T-helper 1 cell (primary cell): ENCODE measurements around the gene MYL12B.
"Not testable (repeated sequence)": the region's sequence is repeated elsewhere in the genome, so short reads cannot be mapped to it uniquely, and the experiment has no call there.

Experiments used
- DNase-seq, 5 donors: peaks; one replicate each; pipeline ENCODE4 v3.0.0-alpha.2; 2012 to 2020

MYL12B gene

GRCh38 chr18:3305354-3305762 lies 43.4 kb downstream of the MYL12B start:
- DNase-seq: peak in 4 of 5 donors; percentile 24 to 86 (median 30)

GRCh38 chr18:3305933-3306332 lies 44.0 kb downstream of the MYL12B start:
- peak in 1 of 5 donors; percentile 9 for DNase-seq

GRCh38 chr18:3306391-3306790 lies 44.5 kb downstream of the MYL12B start:
- DNase-seq: no peak

- DNase-seq: no peak
Measured at GRCh38 chr18:3313685-3314084, 51.8 kb downstream of the MYL12B start.

GRCh38 chr18:3315344-3315743 lies 53.4 kb downstream of the MYL12B start:
- DNase-seq: not testable (repeated sequence)

GRCh38 chr18:3319399-3319798 lies 57.5 kb downstream of the MYL12B start:
- peak in 1 of 5 donors; percentile 21 for DNase-seq

- no peak for DNase-seq
Measured at GRCh38 chr18:3319894-3320454, 58.0 kb downstream of the MYL12B start.

GRCh38 chr18:3321133-3321812 lies 59.3 kb downstream of the MYL12B start:
- DNase-seq: no peak

GRCh38 chr18:3323900-3324299 lies 62.0 kb downstream of the MYL12B start:
- no peak for DNase-seq
